H1 (cell line): ENCODE data around the gene ACSF2. TPM values are rescaled to one million over a fixed set of nuclear protein-coding genes. Genes with fewer than 3 reads are reported as not detected.

Source experiments
- ATF3 ChIP-seq: IDR thresholded peaks from 2 replicates; pipeline ENCODE4 v1.6.1; 2011; ENCODE audit warnings: low read depth, mild to moderate bottlenecking, low read length; ENCODE audit not compliant: insufficient read depth
- BACH1 ChIP-seq: IDR thresholded peaks from 2 replicates; pipeline ENCODE4 v1.6.1; 2012; ENCODE audit warnings: low read length, improper control_type of control experiment
- BRCA1 ChIP-seq: IDR thresholded peaks from 2 replicates; pipeline ENCODE4 v1.6.1; 2012; ENCODE audit warnings: low read depth, low read length, improper control_type of control experiment
- CBX8 ChIP-seq: fragments of 300-800, 300-1000 bp; sonication (generic); IDR thresholded peaks from 2 replicates; pipeline ENCODE4 v1.7.1; 2016; ENCODE audit warnings: low read depth, low read length, borderline replicate concordance
- CHD7 ChIP-seq: fragments of 300-600 bp; sonication (generic); IDR thresholded peaks from 2 replicates; pipeline ENCODE4 v1.7.1; 2012; ENCODE audit warnings: low read length, moderate library complexity, mild to moderate bottlenecking, inconsistent platforms; ENCODE audit not compliant: insufficient replicate concordance
- JUN ChIP-seq: IDR thresholded peaks from 2 replicates; pipeline ENCODE4 v1.6.1; 2011; ENCODE audit warnings: low read depth, mild to moderate bottlenecking, improper control_type of control experiment, low read length
- POLR2A ChIP-seq, 2 experiments: IDR thresholded peaks; 1 replicate in 1 of 2; 2 replicates in 1 of 2; pipeline ENCODE4 v1.6.1; 2011; ENCODE audit warnings: low read depth in 2 of 2, low read length in 2 of 2, mild to moderate bottlenecking in 2 of 2; ENCODE audit errors: control extremely low read depth in 1 of 2
- POLR2AphosphoS5 ChIP-seq: IDR thresholded peaks from 2 replicates; pipeline ENCODE4 v1.6.1; 2011; ENCODE audit warnings: low read depth, low read length
- polyA plus RNA-seq, 7 experiments: library from polyadenylated mRNA; depleted of rRNA in 3 of 7; stranded (reverse) in 5 of 7; unstranded in 2 of 7; fragments of >200 nt in 5 of 7; fragments of 200-250 nt in 2 of 7; gene quantifications; 1 replicate in 5 of 7; 2 replicates in 1 of 7; 4 replicates in 1 of 7; pipeline versions ENCODE4 v1.2.1 to v1.2.3, GENCODE V29; 2011 to 2013; ENCODE audit warnings: missing spikeins in 2 of 7, mixed read lengths in 2 of 7
- total RNA-seq: library from RNA; stranded (reverse); fragmentation: NEBNext Ultra II Directional; extraction: Animal tissue kit (Norgen Biotek cat#: 25700); gene quantifications from 2 replicates; pipeline ENCODE4 v1.2.1, GENCODE V29; 2021

The ACSF2 gene
- total and polyA plus RNA-seq, 2 of the 8 experiments (the other 6 are each of a cell fraction or from before 2014, with no cell fraction given), result 14.5 to 16.3 TPM

GRCh38 chr17:50478391-50479381 lies 52.7 kb downstream of the ACSF2 start, which contains the start of gene RSAD1 (continued):
- TF ChIP-seq CBX8 (no peak), BACH1 (peak; percentile 56), BRCA1 (0 out of 2 replicates have a peak, but pooled peaks have one; percentile 21), JUN (no peak), POLR2AphosphoS5 (peak; percentile 60), CHD7 (no peak), ATF3 (peak; percentile 16; the same call in 1 of the 2 replicates), POLR2A (IDR thresholded peaks at IDR 0.05; ENCODE audit: control extremely low read depth in 1 of 2, low read depth in 2 of 2, low read length in 2 of 2) (peak in 1 of 2 experiments; percentile 87; a peak in 2 of 3 replicates)
